CD4-positive, alpha-beta memory T cell (primary cell): ENCODE results near the gene ASCC2. TPM values are rescaled to one million over a fixed set of nuclear protein-coding genes. Genes with fewer than 3 reads are reported as not detected.

Experiments
- CTCF ChIA-PET: fragments of 350-600 bp; sonication (Branson Sonifier 250); formaldehyde crosslinking; loops from one replicate; lab custom pipeline; 2021; ENCODE audit warnings: inconsistent platforms; ENCODE audit not compliant: partially characterized antibody; lab: Charles Lee
- POLR2A ChIA-PET: fragments of 350-600 bp; sonication (Branson Sonifier 250); formaldehyde crosslinking; loops from one replicate; lab custom pipeline; 2021; ENCODE audit not compliant: partially characterized antibody; lab: Charles Lee
- DNase-seq, 5 donors: peaks; one replicate each; pipeline versions ENCODE4 v3.0.0 to v3.0.0-alpha.2; 2020 to 2022; ENCODE audit warnings: mixed read lengths in 1 of 5
- H3K27ac ChIP-seq: one replicate; pipeline ENCODE4 v1.7.0; 2013; ENCODE audit warnings: low read depth, low read length
- H3K27me3 ChIP-seq: 2 replicates; pipeline ENCODE4 v1.7.0; 2013; ENCODE audit warnings: mild to moderate bottlenecking, low read length, moderate library complexity; ENCODE audit not compliant: insufficient read depth
- H3K36me3 ChIP-seq: 2 replicates; pipeline ENCODE4 v1.7.0; 2013; ENCODE audit warnings: mild to moderate bottlenecking, low read length, moderate library complexity; ENCODE audit not compliant: insufficient read depth
- H3K4me1 ChIP-seq: 2 replicates; pipeline ENCODE4 v1.7.0; 2013; ENCODE audit warnings: mild to moderate bottlenecking, low read length, moderate library complexity; ENCODE audit not compliant: insufficient read depth
- H3K4me3 ChIP-seq, 2 donors: one replicate each; pipeline ENCODE4 v1.7.0; 2013; ENCODE audit warnings: low read length in 2 of 2, mild to moderate bottlenecking in 1 of 2
- H3K9me3 ChIP-seq, 2 donors: one replicate each; pipeline ENCODE4 v1.7.0; 2013; ENCODE audit warnings: low read length in 2 of 2, control low read depth in 1 of 2; ENCODE audit not compliant: control insufficient read depth in 1 of 2
- H3K27ac Mint-ChIP-seq, 7 donors: one replicate each; pipeline ENCODE4 v1.8.0; 2020 to 2021; ENCODE audit warnings: mixed read lengths in 7 of 7, mild to moderate bottlenecking in 6 of 7, inconsistent platforms in 3 of 7, moderate library complexity in 3 of 7
- H3K27me3 Mint-ChIP-seq, 2 donors: one replicate each; pipeline ENCODE4 v1.8.0; 2020 to 2021; ENCODE audit warnings: mixed read lengths in 2 of 2
- H3K36me3 Mint-ChIP-seq, 2 donors: one replicate each; pipeline ENCODE4 v1.8.0; 2020 to 2021; ENCODE audit warnings: mixed read lengths in 2 of 2, inconsistent platforms in 1 of 2, mild to moderate bottlenecking in 1 of 2
- H3K4me1 Mint-ChIP-seq, 4 donors: one replicate each; pipeline ENCODE4 v1.8.0; 2020 to 2021; ENCODE audit warnings: mixed read lengths in 4 of 4, mild to moderate bottlenecking in 1 of 4
- H3K4me3 Mint-ChIP-seq, 8 donors: one replicate each; pipeline ENCODE4 v1.8.0; 2020 to 2021; ENCODE audit warnings: mixed read lengths in 8 of 8, mild to moderate bottlenecking in 7 of 8, moderate library complexity in 6 of 8, inconsistent platforms in 3 of 8
- H3K9me3 Mint-ChIP-seq, 8 donors: one replicate each; pipeline ENCODE4 v1.8.0; 2020 to 2021; ENCODE audit warnings: mixed read lengths in 8 of 8, mild to moderate bottlenecking in 5 of 8, inconsistent platforms in 3 of 8, moderate library complexity in 1 of 8
- intact Hi-C: fragments of 100-400 bp; cut with micrococcal nuclease; formaldehyde crosslinking; loops from one replicate; pipeline ENCODE4 v1.15.1; 2023
- polyA plus RNA-seq, 2 donors: library from polyadenylated mRNA; unstranded; fragments of 300-500 nt; fragmentation: Illumina TruSeq; gene quantifications; one replicate each; pipeline ENCODE4 v1.2.3, GENCODE V29; 2021
- total RNA-seq, 2 experiments: library from RNA; stranded (reverse); gene quantifications; one replicate each; pipeline ENCODE4 v1.2.3, GENCODE V29; 2021

Gene ASCC2
- total and polyA plus RNA-seq, 4 experiments from 2014 or later: 21.4 to 88.7 (median 75.0) TPM

- no peak overlapping the region for H3K27ac Mint-ChIP-seq
- no peak overlapping the region for H3K27ac ChIP-seq
- H3K27me3 ChIP-seq: no peaks in the 10 kb centered on the region
- peaks cover 0 to 2% (median 0%) of the 10 kb centered on the region in 4 donors for H3K4me1 Mint-ChIP-seq
- H3K27me3 Mint-ChIP-seq: no peaks in the 10 kb centered on the region
- ChIA-PET CTCF (interaction anchor here (0.7 to 1.1 kb wide), 3 partner anchors 32 to 268 kb away, joined by 3 read pairs; no protein-coding TSS in a partner anchor), POLR2A (no interaction called here)
- intact Hi-C loops: no loop called here
- H3K9me3 ChIP-seq: no peaks in the 10 kb centered on the region
- peaks cover 50 to 61% of the 10 kb centered on the region in 2 donors for H3K36me3 Mint-ChIP-seq
- DNase-seq: no peak
- H3K36me3 ChIP-seq: peaks cover 59% of the 10 kb centered on the region
- no peak overlapping the region for H3K4me3 ChIP-seq
- no peaks in the 10 kb centered on the region for H3K4me1 ChIP-seq
- no peak overlapping the region for H3K4me3 Mint-ChIP-seq
- no peaks in the 10 kb centered on the region for H3K9me3 Mint-ChIP-seq
Measured at GRCh38 chr22:29820961-29821290, 17.1 kb downstream of the ASCC2 start.

GRCh38 chr22:29819501-29819900 is 18.6 kb downstream of the ASCC2 start:
- H3K27me3 ChIP-seq: no peaks in the 10 kb centered on the region
- ChIA-PET CTCF (interaction anchor here (0.8 kb wide), 1 partner anchor 194 kb away, joined by 3 read pairs; no protein-coding TSS in a partner anchor), POLR2A (no interaction called here)
- Mint-ChIP-seq H3K36me3 (peaks cover 47 to 59% of the 10 kb centered on the region in 2 donors), H3K9me3 (no peaks in the 10 kb centered on the region), H3K27me3 (no peaks in the 10 kb centered on the region), H3K27ac (peak overlapping the region in 2 of 7 donors; percentile 25 to 48), H3K4me3 (no peak overlapping the region), H3K4me1 (peaks cover 0 to 2% (median 0%) of the 10 kb centered on the region in 4 donors)
- H3K27ac ChIP-seq: no peak overlapping the region
- no peaks in the 10 kb centered on the region for H3K9me3 ChIP-seq
- intact Hi-C loops: no loop called here
- H3K36me3 ChIP-seq: peaks cover 58% of the 10 kb centered on the region
- no peaks in the 10 kb centered on the region for H3K4me1 ChIP-seq
- no peak overlapping the region for H3K4me3 ChIP-seq
- DNase-seq: no peak

- Mint-ChIP-seq H3K36me3 (peaks cover 52 to 69% of the 10 kb centered on the region in 2 donors), H3K27ac (peak overlapping the region in 1 of 7 donors; percentile 53), H3K9me3 (no peaks in the 10 kb centered on the region), H3K4me3 (no peak overlapping the region), H3K4me1 (peaks cover 0 to 2% (median 0%) of the 10 kb centered on the region in 4 donors), H3K27me3 (no peaks in the 10 kb centered on the region)
- Histone ChIP-seq H3K27me3 (no peaks in the 10 kb centered on the region), H3K9me3 (no peaks in the 10 kb centered on the region), H3K4me1 (no peaks in the 10 kb centered on the region), H3K27ac (no peak overlapping the region), H3K36me3 (peaks cover 70% of the 10 kb centered on the region), H3K4me3 (no peak overlapping the region)
- DNase-seq: no peak
- intact Hi-C loops: no loop called here
- ChIA-PET POLR2A (no interaction called here), CTCF (no interaction called here)
Measured at GRCh38 chr22:29817724-29818123, 20.4 kb downstream of the ASCC2 start.

- Histone ChIP-seq H3K9me3 (no peaks in the 10 kb centered on the region), H3K4me1 (no peaks in the 10 kb centered on the region), H3K4me3 (no peak overlapping the region), H3K27me3 (no peaks in the 10 kb centered on the region), H3K27ac (no peak overlapping the region), H3K36me3 (peaks cover 75% of the 10 kb centered on the region)
- Mint-ChIP-seq H3K27ac (peak overlapping the region in 1 of 7 donors; percentile 69), H3K4me3 (no peak overlapping the region), H3K27me3 (no peaks in the 10 kb centered on the region), H3K4me1 (no peaks in the 10 kb centered on the region), H3K9me3 (no peaks in the 10 kb centered on the region), H3K36me3 (peaks cover 55 to 70% of the 10 kb centered on the region in 2 donors)
- CTCF ChIA-PET: no interaction called here
- POLR2A ChIA-PET: no interaction called here
- intact Hi-C loops: no loop called here
- no peak for DNase-seq
Measured at GRCh38 chr22:29816980-29817379, 21.1 kb downstream of the ASCC2 start.

- H3K4me1 ChIP-seq: no peaks in the 10 kb centered on the region
- ChIA-PET CTCF (no interaction called here), POLR2A (no interaction called here)
- Mint-ChIP-seq H3K27me3 (no peaks in the 10 kb centered on the region), H3K36me3 (peaks cover 58 to 72% of the 10 kb centered on the region in 2 donors), H3K27ac (no peak overlapping the region), H3K9me3 (no peaks in the 10 kb centered on the region), H3K4me3 (no peak overlapping the region), H3K4me1 (no peaks in the 10 kb centered on the region)
- H3K9me3 ChIP-seq: no peaks in the 10 kb centered on the region
- no peak for DNase-seq
- intact Hi-C loops: no loop called here
- H3K27ac ChIP-seq: no peak overlapping the region
- no peaks in the 10 kb centered on the region for H3K27me3 ChIP-seq
- H3K36me3 ChIP-seq: peaks cover 75% of the 10 kb centered on the region
- no peak overlapping the region for H3K4me3 ChIP-seq
Measured at GRCh38 chr22:29816539-29816938, 21.5 kb downstream of the ASCC2 start.

GRCh38 chr22:29816128-29816527 is 21.9 kb downstream of the ASCC2 start:
- peaks cover 75% of the 10 kb centered on the region for H3K36me3 ChIP-seq
- ChIA-PET POLR2A (no interaction called here), CTCF (no interaction called here)
- Mint-ChIP-seq H3K4me1 (no peaks in the 10 kb centered on the region), H3K27ac (peak overlapping the region in 1 of 7 donors; percentile 24), H3K27me3 (no peaks in the 10 kb centered on the region), H3K36me3 (peaks cover 58 to 71% of the 10 kb centered on the region in 2 donors), H3K9me3 (no peaks in the 10 kb centered on the region), H3K4me3 (no peak overlapping the region)
- no peaks in the 10 kb centered on the region for H3K9me3 ChIP-seq
- H3K27ac ChIP-seq: no peak overlapping the region
- no peak overlapping the region for H3K4me3 ChIP-seq
- no peaks in the 10 kb centered on the region for H3K27me3 ChIP-seq
- H3K4me1 ChIP-seq: no peaks in the 10 kb centered on the region
- intact Hi-C loops: no loop called here
- DNase-seq: no peak

GRCh38 chr22:29815580-29815979 is 22.5 kb downstream of the ASCC2 start:
- no peaks in the 10 kb centered on the region for H3K4me1 Mint-ChIP-seq
- no peaks in the 10 kb centered on the region for H3K27me3 Mint-ChIP-seq
- no peaks in the 10 kb centered on the region for H3K9me3 Mint-ChIP-seq
- H3K4me1 ChIP-seq: no peaks in the 10 kb centered on the region
- no peak overlapping the region for H3K27ac Mint-ChIP-seq
- no peak overlapping the region for H3K4me3 ChIP-seq
- POLR2A ChIA-PET: no interaction called here
- peaks cover 60 to 73% of the 10 kb centered on the region in 2 donors for H3K36me3 Mint-ChIP-seq
- H3K9me3 ChIP-seq: no peaks in the 10 kb centered on the region
- H3K27me3 ChIP-seq: no peaks in the 10 kb centered on the region
- CTCF ChIA-PET: no interaction called here
- no peak overlapping the region for H3K27ac ChIP-seq
- DNase-seq: no peak
- H3K36me3 ChIP-seq: peaks cover 75% of the 10 kb centered on the region
- no peak overlapping the region for H3K4me3 Mint-ChIP-seq
- intact Hi-C loops: no loop called here

GRCh38 chr22:29814003-29814402 is 24.1 kb downstream of the ASCC2 start:
- Mint-ChIP-seq H3K27me3 (no peaks in the 10 kb centered on the region), H3K27ac (no peak overlapping the region), H3K9me3 (no peaks in the 10 kb centered on the region), H3K4me1 (no peaks in the 10 kb centered on the region), H3K36me3 (peaks cover 62 to 81% of the 10 kb centered on the region in 2 donors), H3K4me3 (no peak overlapping the region)
- Histone ChIP-seq H3K4me3 (no peak overlapping the region), H3K4me1 (no peaks in the 10 kb centered on the region), H3K9me3 (no peaks in the 10 kb centered on the region), H3K36me3 (peaks cover 75% of the 10 kb centered on the region), H3K27ac (no peak overlapping the region), H3K27me3 (no peaks in the 10 kb centered on the region)
- CTCF ChIA-PET: no interaction called here
- intact Hi-C loops: no loop called here
- POLR2A ChIA-PET: no interaction called here
- no peak for DNase-seq
